Omental fat pad (tissue), 4 donors: Measurements from ENCODE around the gene SS18L1. TPM values are rescaled to one million over a fixed set of nuclear protein-coding genes. Genes with fewer than 3 reads are reported as not detected.

Source experiments
- ATAC-seq: fragments of 150-250 bp; one replicate; pipeline ENCODE4 v1.9.1; 2016; ENCODE audit warnings: mild to moderate bottlenecking, moderate library complexity; ENCODE audit not compliant: low FRiP score
- DNase-seq: peaks from one replicate; pipeline ENCODE4 v3.0.0-alpha.2; 2019; ENCODE audit warnings: low spot score
- total RNA-seq, 4 donors: library from RNA; depleted of rRNA; stranded (reverse); fragments of >200 nt; gene quantifications; one replicate each; pipeline ENCODE4 v1.1.0, GENCODE V29; 2016
- TF ChIP-seq, protein P1 (sequence below), 3 donors: fragments of 450-650 bp; IDR thresholded peaks; one replicate each; pipeline ENCODE4 v1.5.1; 2016 to 2017; ENCODE audit warnings: antibody characterized with exemption in 3 of 3, mild to moderate bottlenecking in 3 of 3, moderate library complexity in 2 of 3

The SS18L1 gene
- total RNA-seq, 4 donors from 2014 or later: 10.3 to 23.4 (median 12.3) TPM

DNA sequence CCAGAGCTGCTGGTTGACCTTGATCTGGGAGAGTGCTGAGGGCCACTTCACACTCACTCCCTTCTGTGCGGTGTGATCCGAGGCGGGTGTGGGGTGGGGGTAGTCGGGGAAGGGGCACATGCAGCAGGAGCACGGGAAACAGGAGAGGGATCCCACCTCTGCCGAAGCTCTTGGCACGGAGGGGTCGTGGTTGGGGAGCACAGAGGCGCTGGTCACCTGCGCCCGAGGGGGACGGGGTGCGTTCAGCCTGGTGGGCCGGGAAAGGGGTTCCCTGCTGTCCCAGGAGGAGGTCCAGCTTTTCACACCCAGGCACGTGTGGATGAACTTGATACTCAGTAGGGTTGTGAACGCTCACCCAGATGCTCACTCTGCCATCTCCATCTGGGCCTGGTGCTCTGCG, 17.3 kb downstream of the SS18L1 start:
- ATAC-seq (no peak), DNase-seq (no peak)
- TF ChIP-seq, protein P1, sequence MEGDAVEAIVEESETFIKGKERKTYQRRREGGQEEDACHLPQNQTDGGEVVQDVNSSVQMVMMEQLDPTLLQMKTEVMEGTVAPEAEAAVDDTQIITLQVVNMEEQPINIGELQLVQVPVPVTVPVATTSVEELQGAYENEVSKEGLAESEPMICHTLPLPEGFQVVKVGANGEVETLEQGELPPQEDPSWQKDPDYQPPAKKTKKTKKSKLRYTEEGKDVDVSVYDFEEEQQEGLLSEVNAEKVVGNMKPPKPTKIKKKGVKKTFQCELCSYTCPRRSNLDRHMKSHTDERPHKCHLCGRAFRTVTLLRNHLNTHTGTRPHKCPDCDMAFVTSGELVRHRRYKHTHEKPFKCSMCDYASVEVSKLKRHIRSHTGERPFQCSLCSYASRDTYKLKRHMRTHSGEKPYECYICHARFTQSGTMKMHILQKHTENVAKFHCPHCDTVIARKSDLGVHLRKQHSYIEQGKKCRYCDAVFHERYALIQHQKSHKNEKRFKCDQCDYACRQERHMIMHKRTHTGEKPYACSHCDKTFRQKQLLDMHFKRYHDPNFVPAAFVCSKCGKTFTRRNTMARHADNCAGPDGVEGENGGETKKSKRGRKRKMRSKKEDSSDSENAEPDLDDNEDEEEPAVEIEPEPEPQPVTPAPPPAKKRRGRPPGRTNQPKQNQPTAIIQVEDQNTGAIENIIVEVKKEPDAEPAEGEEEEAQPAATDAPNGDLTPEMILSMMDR (IDR thresholded peaks at IDR 0.05): no peak

- TF ChIP-seq, protein P1 (IDR thresholded peaks at IDR 0.05): no peak
- ATAC-seq (no peak), DNase-seq (no peak)
These were observed 17.8 kb downstream of the SS18L1 start for GRCh38 chr20:62161347-62161746.

DNA sequence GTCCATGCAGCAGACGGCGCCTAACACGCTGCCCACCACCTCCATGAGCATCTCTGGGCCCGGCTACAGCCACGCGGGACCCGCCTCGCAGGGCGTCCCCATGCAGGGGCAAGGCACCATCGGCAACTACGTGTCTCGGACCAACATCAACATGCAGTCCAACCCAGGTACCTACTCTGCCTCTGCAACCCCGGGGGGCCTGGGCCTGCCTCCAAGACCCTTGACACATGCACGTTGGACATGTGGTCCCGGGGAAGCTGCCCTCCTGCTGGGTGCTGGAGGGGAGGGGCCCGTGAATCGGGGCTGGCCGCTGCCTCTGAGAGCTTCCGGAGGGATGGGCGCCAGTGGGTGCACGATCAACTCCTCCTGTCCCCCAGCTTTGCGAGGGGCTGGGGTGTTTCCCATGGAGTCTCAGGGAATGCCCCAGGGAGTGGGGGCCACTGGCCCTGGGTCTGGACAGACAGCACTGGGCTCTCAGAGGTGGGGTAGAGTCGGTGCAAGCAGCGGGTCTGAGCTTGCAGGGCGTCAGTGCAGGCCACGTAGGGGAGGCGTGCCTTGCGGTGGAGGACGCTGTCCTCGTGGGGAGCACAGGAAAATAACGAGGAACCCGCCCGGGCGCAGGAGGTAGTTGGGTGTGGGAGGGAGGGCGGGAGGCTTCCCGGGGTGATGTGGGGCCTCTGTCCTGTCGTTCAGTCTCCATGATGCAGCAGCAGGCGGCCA, 19.4 kb downstream of the SS18L1 start:
- TF ChIP-seq, protein P1 (IDR thresholded peaks at IDR 0.05): no peak
- no peak for ATAC-seq
- no peak for DNase-seq

GRCh38 chr20:62163485-62163865, 19.9 kb downstream of the SS18L1 start:
- TF ChIP-seq, protein P1 (IDR thresholded peaks at IDR 0.05): no peak
- ATAC-seq (no peak), DNase-seq (no peak)

DNA sequence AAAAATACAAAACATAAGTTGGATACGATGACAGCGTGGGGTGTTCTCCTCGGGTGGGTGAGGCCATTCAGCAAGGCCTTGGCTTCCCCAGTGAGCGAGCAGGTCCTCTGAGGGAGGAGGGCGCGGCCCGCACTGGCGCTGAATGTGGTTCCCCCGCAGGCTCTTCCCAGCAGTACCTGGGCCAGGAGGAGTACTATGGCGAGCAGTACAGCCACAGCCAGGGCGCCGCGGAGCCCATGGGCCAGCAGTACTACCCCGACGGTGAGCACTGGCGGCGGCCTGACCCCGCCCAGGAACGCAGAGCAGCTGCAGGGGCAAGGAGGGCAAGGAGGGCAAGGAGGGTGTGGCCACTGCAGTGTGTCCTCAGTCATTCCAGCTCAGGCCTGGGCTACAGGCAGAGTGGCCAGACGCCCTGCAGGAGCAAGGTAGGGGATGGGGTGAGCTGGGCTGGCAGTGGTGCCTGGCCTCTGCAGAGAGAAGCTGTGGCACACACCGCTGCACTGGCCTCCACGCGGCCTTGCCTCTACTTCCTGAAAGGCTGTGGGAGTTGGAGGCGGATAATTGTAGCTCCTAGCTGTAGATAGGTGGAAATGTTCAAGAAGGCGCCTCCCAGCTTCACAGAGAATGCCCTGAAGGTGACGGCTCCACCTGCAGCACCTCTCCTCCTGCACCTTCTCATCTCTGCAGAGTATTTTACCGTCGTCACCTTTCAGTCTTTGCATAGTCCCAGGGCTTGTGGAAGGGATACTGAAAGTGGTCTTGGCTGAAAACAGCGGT, 20.6 kb downstream of the SS18L1 start:
- ATAC-seq (no peak), DNase-seq (no peak)
- TF ChIP-seq, protein P1 (IDR thresholded peaks at IDR 0.05): no peak

DNA sequence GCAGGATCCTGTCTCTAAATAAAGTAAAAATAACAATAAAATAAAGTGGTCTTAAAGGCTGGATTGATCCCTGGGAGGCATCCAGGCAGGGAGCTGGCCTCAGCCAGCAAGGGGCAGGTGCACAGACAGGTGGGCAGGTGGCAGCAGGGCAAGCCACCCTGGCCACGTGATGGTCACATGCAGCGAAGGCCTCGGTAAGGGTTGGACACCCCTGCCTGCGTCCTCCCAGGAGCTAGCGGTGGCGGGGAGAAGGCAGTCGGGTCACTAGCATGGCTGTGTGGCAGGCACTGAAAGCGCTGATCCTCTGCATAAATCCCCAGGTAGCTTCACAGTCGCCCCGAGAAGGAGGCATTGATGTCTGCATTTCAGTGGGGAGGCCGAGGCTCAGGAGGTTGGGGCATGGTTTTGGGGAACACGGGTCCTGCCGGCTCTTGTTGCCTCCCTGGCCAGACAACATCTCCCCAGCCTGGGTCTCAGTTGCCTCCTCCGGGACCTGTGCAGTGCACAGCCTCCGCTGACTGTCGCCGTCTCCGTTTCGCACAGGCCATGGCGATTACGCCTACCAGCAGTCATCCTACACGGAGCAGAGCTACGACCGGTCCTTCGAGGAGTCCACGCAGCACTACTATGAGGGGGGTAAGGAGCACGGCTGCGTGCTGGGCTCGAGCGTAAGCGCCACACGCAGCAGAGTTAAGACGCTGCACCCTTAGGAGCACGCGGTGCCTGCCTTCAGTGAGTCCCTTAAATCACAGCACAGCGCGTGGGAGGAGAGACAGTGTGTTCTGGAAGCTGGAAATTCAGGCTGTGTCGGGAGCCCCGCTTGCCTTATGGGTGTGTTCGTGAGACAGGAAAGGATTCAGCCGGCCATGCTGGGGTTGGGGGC, 21.6 kb downstream of the SS18L1 start:
- DNase-seq: no peak
- no peak for ATAC-seq
- TF ChIP-seq, protein P1 (IDR thresholded peaks at IDR 0.05): no peak
